HAP-1 (cell line): ENCODE measurements around the gene HPX.
A peak's percentile ranks its signal among the peaks of the same experiment; 100 is the strongest.

Source experiments
- DNase-seq, 2 experiments: peaks; one replicate each; pipeline ENCODE4 v3.0.0-alpha.2; 2016 to 2020; ENCODE audit warnings: low spot score in 2 of 2
- H3K27me3 ChIP-seq: fragments of 250-450 bp; sonication (Bioruptor Pico); 2 replicates; pipeline ENCODE4 v1.5.1; 2020; ENCODE audit warnings: low read depth, mild to moderate bottlenecking, moderate library complexity
- H3K36me3 ChIP-seq: fragments of 250-450 bp; sonication (Bioruptor Pico); replicated peaks from 2 replicates; pipeline ENCODE4 v1.5.1; 2020; ENCODE audit warnings: mild to moderate bottlenecking
- H3K4me1 ChIP-seq: fragments of 250-450 bp; sonication (Bioruptor Pico); 2 replicates; pipeline ENCODE4 v1.5.1; 2020; ENCODE audit warnings: mild to moderate bottlenecking
- H3K4me3 ChIP-seq: fragments of 250-450 bp; sonication (Bioruptor Pico); 2 replicates; pipeline ENCODE4 v1.5.1; 2020; ENCODE audit warnings: mild to moderate bottlenecking, moderate library complexity
- H3K9me3 ChIP-seq: fragments of 250-450 bp; sonication (Bioruptor Pico); 2 replicates; pipeline ENCODE4 v1.5.1; 2020; ENCODE audit warnings: mild to moderate bottlenecking, moderate library complexity
- in situ Hi-C: fragments of 300-500 bp; cut with MboI; formaldehyde crosslinking; loops from 3 replicates; pipeline ENCODE4 v1.14.3; 2020; ENCODE audit warnings: low sequenced_read_pairs, inconsistent platforms, mixed read lengths

The HPX gene

DNA sequence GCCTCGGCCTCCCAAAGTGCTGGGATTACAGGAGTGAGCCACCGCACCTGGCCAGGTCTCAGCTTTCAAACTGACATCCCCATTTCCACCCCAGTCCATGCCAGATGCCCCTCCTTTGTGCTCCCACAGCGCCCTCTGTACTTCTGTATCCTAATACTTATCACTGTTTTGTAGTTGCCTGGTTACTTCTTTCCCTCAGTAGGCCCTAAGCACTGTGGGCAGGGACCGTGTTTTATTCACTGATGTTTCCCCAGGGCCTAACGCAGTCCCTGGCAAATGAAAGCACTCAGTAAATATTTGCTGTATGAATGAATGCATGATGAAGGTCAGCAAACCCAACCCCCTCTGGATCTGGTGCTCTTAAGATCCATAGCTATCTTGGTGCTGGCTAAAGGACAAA is 35.1 kb upstream of the HPX start:
- DNase-seq, result no peak
- no peaks in the 10 kb centered on the region for H3K9me3 ChIP-seq
- peaks cover 5% of the 10 kb centered on the region for H3K4me1 ChIP-seq
- no peaks in the 10 kb centered on the region for H3K27me3 ChIP-seq
- H3K4me3 ChIP-seq, result no peak overlapping the region
- peaks cover 31% of the 10 kb centered on the region for H3K36me3 ChIP-seq
- in situ Hi-C loops, result no loop called here

GRCh38 chr11:6474806-6475500 is 34.2 kb upstream of the HPX start:
- DNase-seq, result no peak

DNA sequence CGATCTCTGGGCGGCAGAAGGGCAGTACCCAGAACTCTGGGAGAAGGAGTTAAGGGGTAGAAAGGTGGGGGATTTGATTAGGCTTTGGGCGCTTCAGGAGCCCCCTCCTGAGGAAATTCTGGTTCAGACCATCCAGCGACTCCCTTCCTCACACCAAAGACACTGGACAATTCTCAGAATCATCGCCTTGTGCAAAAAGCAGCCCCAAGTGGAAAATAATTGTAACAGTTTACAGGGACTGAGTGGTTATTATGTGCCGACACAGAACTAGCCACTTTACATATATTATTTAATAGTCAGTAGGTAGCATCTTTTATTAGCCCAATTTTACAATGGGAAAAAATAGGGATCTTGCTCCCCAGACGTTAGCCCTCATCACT is 33.6 kb upstream of the HPX start:
- in situ Hi-C loops, result no loop called here

More at GRCh38 chr11:6474806-6475500, 34.2 kb upstream of the HPX start:
- Histone ChIP-seq H3K4me3 (no peak overlapping the region), H3K36me3 (peaks cover 31% of the 10 kb centered on the region), H3K4me1 (peaks cover 5% of the 10 kb centered on the region), H3K9me3 (no peaks in the 10 kb centered on the region), H3K27me3 (no peaks in the 10 kb centered on the region)
- in situ Hi-C loops, result no loop called here

GRCh38 chr11:6473451-6474412 is 32.9 kb upstream of the HPX start, which contains the start of gene TRIM3:
TSS of gene TRIM3 (minus strand) at chr11:6473941. CDS start at chr11:6465695, 8,246 bp downstream.
- Histone ChIP-seq H3K36me3 (peaks cover 22% of the 10 kb centered on the region), H3K4me1 (peaks cover 13% of the 10 kb centered on the region), H3K9me3 (no peaks in the 10 kb centered on the region), H3K4me3 (peak within 1 kb of the TSS; percentile 79), H3K27me3 (no peaks in the 10 kb centered on the region)
- in situ Hi-C loops, result no loop called here
- peak; percentile 79 to 95 for DNase-seq

More for the DNA sequence above, 33.6 kb upstream of the HPX start:
- Histone ChIP-seq H3K4me1 (peaks cover 8% of the 10 kb centered on the region), H3K36me3 (peaks cover 28% of the 10 kb centered on the region), H3K9me3 (no peaks in the 10 kb centered on the region), H3K27me3 (no peaks in the 10 kb centered on the region), H3K4me3 (peak overlapping the region; percentile 46)
- DNase-seq, result no peak

GRCh38 chr11:6472934-6473333 is 32.1 kb upstream of the HPX start:
- peaks cover 14% of the 10 kb centered on the region for H3K36me3 ChIP-seq
- DNase-seq, result no peak
- H3K4me3 ChIP-seq, result peak overlapping the region; percentile 79
- H3K9me3 ChIP-seq, result no peaks in the 10 kb centered on the region
- in situ Hi-C loops, result no loop called here
- H3K27me3 ChIP-seq, result no peaks in the 10 kb centered on the region
- peaks cover 14% of the 10 kb centered on the region for H3K4me1 ChIP-seq

GRCh38 chr11:6469599-6469998 is 28.8 kb upstream of the HPX start:
- in situ Hi-C loops, result no loop called here
- H3K4me3 ChIP-seq, result no peak overlapping the region
- peaks cover 14% of the 10 kb centered on the region for H3K4me1 ChIP-seq

GRCh38 chr11:6468712-6469495 is 28.1 kb upstream of the HPX start:
- in situ Hi-C loops, result no loop called here
- Histone ChIP-seq H3K4me3 (no peak overlapping the region), H3K36me3 (peaks cover 6% of the 10 kb centered on the region; the same call in 1 of the 2 replicates), H3K4me1 (peaks cover 9% of the 10 kb centered on the region), H3K27me3 (no peaks in the 10 kb centered on the region), H3K9me3 (no peaks in the 10 kb centered on the region)
- peak; percentile 82 to 94 for DNase-seq

More at GRCh38 chr11:6469599-6469998, 28.8 kb upstream of the HPX start:
- no peaks in the 10 kb centered on the region for H3K27me3 ChIP-seq
- DNase-seq, result no peak
- H3K9me3 ChIP-seq, result no peaks in the 10 kb centered on the region
- H3K36me3 ChIP-seq, result no peaks in the 10 kb centered on the region; the same call in 1 of the 2 replicates

DNA sequence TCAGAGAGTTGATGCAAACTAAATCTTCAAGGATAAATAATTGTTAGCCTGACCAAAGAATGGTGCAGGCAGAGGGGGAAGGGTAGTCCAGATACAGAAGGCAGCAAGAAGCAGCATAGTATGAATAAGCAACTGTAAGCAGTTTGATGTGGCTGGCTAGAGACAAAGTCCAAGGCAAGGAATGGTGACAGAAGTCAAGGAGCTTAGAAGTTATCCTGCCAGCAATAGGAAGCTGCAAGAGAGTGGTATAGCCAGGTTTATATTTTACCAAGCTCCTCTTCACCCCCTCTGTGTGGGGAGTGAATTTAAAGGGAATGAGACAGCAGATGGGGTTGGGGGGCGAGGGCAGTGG is 18.3 kb upstream of the HPX start:
- H3K36me3 ChIP-seq, result peaks cover 15% of the 10 kb centered on the region

DNA sequence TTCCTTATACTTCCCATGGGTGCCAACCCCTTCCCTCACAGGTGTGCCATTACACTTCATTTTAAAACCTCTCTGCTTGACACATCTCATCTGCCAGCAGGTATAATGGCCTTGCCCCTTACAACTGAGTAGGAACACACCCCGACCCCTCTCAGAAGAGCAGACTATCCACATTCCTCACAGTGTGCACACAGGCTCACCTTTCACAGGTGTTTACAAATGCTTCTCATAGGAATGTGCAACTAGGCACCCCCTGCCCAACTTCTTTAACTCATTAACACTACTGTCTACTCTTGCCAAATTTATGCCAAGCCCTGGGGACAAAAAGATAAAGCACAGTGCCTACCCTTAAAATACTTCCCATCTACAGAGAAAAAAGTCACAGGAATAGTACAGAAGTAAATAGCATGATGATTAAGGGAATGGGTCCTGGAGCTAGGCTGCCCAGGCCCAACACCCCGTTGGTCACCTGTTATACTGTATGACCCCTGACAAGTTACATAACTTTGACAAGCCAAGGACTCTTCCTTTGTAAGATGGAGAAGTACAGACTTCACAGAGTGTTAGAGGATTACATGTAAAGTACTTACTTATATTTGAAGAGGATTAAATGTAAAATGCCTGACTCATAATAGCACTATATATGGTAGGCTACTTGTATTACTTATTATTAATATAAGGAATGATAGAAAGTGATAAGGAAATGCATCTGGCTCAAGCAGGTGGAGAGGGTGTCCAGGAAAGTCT is 17.7 kb upstream of the HPX start:
- Histone ChIP-seq H3K4me3 (no peak overlapping the region), H3K4me1 (no peaks in the 10 kb centered on the region), H3K36me3 (peaks cover 11% of the 10 kb centered on the region), H3K27me3 (no peaks in the 10 kb centered on the region), H3K9me3 (no peaks in the 10 kb centered on the region)
- DNase-seq, result no peak
- in situ Hi-C loops, result no loop called here

More for the DNA sequence above, 18.3 kb upstream of the HPX start:
- in situ Hi-C loops, result no loop called here
- no peak overlapping the region for H3K4me3 ChIP-seq
- no peaks in the 10 kb centered on the region for H3K27me3 ChIP-seq
- no peaks in the 10 kb centered on the region for H3K9me3 ChIP-seq
- no peaks in the 10 kb centered on the region for H3K4me1 ChIP-seq
- DNase-seq, result no peak

GRCh38 chr11:6457581-6458320 is 17.0 kb upstream of the HPX start:
- Histone ChIP-seq H3K4me1 (no peaks in the 10 kb centered on the region), H3K36me3 (peaks cover 11% of the 10 kb centered on the region), H3K4me3 (no peak overlapping the region), H3K27me3 (no peaks in the 10 kb centered on the region), H3K9me3 (no peaks in the 10 kb centered on the region)
- DNase-seq, result no peak
- in situ Hi-C loops, result no loop called here

DNA sequence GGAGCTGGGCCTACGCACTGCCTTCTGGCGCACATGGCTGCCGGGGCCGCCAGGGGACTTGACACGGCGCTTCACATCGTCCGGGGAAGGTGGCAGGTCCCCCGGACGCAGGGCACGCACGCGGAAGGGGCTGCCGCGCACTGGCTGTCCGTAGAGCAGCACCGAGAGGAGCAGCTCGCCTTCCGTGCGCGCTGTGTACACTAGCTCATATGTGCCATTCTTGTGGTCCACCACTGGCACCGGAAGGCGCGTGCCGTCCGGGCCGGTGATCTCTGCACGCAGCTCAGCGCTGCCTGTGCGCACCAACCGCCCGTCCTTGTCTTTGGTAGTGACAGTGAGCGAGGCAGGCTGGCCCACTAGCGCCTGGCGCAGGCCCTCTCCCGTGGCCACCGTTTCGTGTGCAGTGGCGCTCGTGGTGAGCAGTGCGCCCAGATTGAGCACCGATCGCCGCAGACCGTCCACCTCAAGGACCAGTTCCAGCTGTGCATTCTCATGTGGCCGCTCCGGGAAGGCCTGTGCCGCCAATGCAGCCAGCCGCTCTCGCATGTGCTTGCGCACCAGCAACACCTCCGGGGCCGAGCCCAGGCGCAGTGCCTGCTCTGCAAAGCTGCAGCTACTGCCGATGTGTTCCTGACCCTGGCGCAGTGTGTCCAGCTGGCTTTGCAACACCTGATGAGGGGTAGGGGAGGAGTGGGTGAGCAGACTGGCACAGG is 15.7 kb upstream of the HPX start:
- Histone ChIP-seq H3K9me3 (no peaks in the 10 kb centered on the region), H3K27me3 (no peaks in the 10 kb centered on the region), H3K4me1 (no peaks in the 10 kb centered on the region), H3K36me3 (peaks cover 11% of the 10 kb centered on the region), H3K4me3 (no peak overlapping the region)
- DNase-seq, result no peak
- in situ Hi-C loops, result no loop called here

- Histone ChIP-seq H3K36me3 (peaks cover 19% of the 10 kb centered on the region), H3K4me3 (no peak overlapping the region), H3K4me1 (no peaks in the 10 kb centered on the region), H3K27me3 (no peaks in the 10 kb centered on the region), H3K9me3 (no peaks in the 10 kb centered on the region)
- in situ Hi-C loops, result no loop called here
- DNase-seq, result no peak
These were observed 14.3 kb upstream of the HPX start for GRCh38 chr11:6455070-6455469.
